Measurements from ENCODE around the gene MRPL45.

The MRPL45 gene

GRCh38 chr17:38369124-38369886 lies 72.3 kb downstream of the MRPL45 start:
- no peaks in the 10 kb centered on the region for H3K9me3 Mint-ChIP-seq
- no peaks in the 10 kb centered on the region for H3K27me3 Mint-ChIP-seq
- peaks cover 78% of the 10 kb centered on the region for H3K36me3 Mint-ChIP-seq (ENCODE audit: low read depth)
- no peaks in the 10 kb centered on the region for H3K4me1 Mint-ChIP-seq (ENCODE audit: low read depth)
- DNase-seq: no peak
- H3K4me3 Mint-ChIP-seq: no peak overlapping the region
- no peak overlapping the region for H3K27ac Mint-ChIP-seq
